ENCODE measurements around the gene ADAM11. TPM values are rescaled to one million over a fixed set of nuclear protein-coding genes. Genes with fewer than 3 reads are reported as not detected.

Gene ADAM11
- total RNA-seq, 1 donor from 2014 or later, result 0.62 TPM

DNA sequence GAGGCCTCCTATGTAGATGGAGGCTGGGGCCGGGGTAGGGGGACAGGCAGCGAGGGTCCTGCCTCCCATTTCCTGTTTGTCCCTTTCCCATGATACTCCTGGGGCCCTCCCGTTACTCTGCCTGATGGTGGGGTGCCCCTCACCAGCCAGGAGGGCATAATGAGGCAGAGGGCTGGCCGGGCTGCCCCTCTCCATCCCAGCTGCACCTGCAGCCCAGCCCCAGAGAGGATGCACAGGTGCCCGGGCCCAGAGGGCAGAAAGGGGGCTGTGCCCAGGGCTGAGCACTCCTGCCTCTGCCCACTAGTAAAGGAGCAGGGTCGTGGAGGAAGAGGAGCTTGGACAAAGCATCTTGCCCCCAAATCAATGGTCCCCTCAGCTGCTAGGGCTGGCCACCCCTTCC lies 10.4 kb downstream of the ADAM11 start:
- TF ChIP-seq, protein P1, sequence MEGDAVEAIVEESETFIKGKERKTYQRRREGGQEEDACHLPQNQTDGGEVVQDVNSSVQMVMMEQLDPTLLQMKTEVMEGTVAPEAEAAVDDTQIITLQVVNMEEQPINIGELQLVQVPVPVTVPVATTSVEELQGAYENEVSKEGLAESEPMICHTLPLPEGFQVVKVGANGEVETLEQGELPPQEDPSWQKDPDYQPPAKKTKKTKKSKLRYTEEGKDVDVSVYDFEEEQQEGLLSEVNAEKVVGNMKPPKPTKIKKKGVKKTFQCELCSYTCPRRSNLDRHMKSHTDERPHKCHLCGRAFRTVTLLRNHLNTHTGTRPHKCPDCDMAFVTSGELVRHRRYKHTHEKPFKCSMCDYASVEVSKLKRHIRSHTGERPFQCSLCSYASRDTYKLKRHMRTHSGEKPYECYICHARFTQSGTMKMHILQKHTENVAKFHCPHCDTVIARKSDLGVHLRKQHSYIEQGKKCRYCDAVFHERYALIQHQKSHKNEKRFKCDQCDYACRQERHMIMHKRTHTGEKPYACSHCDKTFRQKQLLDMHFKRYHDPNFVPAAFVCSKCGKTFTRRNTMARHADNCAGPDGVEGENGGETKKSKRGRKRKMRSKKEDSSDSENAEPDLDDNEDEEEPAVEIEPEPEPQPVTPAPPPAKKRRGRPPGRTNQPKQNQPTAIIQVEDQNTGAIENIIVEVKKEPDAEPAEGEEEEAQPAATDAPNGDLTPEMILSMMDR (IDR thresholded peaks at IDR 0.05; ENCODE audit: unreplicated experiment), result no peak
- Mint-ChIP-seq H3K9me3 (ENCODE audit: unreplicated experiment) (no peaks in the 10 kb centered on the region), H3K27ac (ENCODE audit: unreplicated experiment) (no peak overlapping the region), H3K4me3 (ENCODE audit: unreplicated experiment) (no peak overlapping the region), H3K4me1 (ENCODE audit: unreplicated experiment) (no peaks in the 10 kb centered on the region), H3K27me3 (ENCODE audit: unreplicated experiment) (peaks cover 10% of the 10 kb centered on the region), H3K36me3 (ENCODE audit: low read depth, unreplicated experiment) (no peaks in the 10 kb centered on the region)
- DNase-seq (ENCODE audit: low spot score), result no peak

DNA sequence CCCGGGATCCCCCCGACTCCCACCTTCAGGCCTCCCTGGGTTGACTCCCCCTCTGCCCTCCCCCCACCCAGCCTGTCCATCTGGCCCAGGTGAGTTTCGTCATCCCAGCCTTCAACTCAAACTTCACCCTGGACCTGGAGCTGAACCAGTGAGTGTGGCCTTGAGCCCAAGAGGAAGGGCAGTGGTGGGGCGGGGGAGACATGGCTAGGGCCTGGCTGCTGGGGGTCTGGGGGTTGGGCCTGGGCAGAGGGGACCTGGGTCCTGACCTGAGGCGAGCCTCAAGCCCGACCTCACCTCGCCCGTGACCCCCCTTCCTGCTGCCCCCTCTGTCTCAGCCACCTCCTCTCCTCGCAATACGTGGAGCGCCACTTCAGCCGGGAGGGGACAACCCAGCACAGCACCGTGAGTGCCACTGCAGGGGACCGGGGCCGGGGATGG lies 10.9 kb downstream of the ADAM11 start:
- Mint-ChIP-seq H3K27me3 (ENCODE audit: unreplicated experiment) (peaks cover 10% of the 10 kb centered on the region), H3K4me3 (ENCODE audit: unreplicated experiment) (no peak overlapping the region), H3K9me3 (ENCODE audit: unreplicated experiment) (no peaks in the 10 kb centered on the region), H3K4me1 (ENCODE audit: unreplicated experiment) (no peaks in the 10 kb centered on the region), H3K36me3 (ENCODE audit: low read depth, unreplicated experiment) (no peaks in the 10 kb centered on the region), H3K27ac (ENCODE audit: unreplicated experiment) (no peak overlapping the region)
- no peak for DNase-seq (ENCODE audit: low spot score)
- TF ChIP-seq, protein P1 (IDR thresholded peaks at IDR 0.05; ENCODE audit: unreplicated experiment), result no peak

DNA sequence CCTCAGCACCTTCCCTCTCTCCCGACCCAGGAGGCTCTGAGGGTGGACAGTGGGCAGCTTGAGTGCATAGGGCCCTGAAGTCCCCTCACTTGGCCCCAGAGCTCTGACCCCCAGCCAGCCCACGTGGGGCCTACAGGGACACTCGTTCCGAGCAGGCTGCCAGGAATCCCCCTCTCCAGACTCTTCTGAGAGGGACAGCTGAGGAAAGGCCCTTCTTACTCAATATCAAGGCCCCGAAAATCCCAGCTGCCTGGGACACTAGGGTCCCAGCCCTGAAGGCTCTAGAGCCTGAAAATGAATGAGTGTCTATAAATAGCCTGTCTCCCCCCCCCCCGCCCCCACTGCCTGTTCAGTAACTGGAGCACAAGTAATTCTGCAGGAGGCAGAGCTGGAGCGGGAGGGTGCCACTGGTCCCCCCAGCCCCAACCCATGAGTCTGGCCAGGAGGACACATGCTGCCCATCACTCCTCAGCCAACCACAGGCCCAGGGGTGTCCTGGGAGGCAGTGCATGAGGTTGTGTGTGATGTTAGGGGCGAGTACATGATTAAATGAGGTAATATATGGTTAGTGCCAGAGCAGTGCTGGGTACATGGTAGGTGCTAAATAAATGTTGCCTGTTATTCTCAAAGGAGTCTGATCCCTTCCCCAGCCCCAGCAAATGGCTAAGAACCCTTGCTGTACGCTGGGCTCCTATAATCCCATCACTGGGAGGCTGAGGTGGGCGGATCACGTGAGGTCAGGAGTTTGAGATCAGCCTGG lies 11.6 kb downstream of the ADAM11 start:
- Mint-ChIP-seq H3K27me3 (ENCODE audit: unreplicated experiment) (peaks cover 10% of the 10 kb centered on the region), H3K36me3 (ENCODE audit: low read depth, unreplicated experiment) (no peaks in the 10 kb centered on the region), H3K27ac (ENCODE audit: unreplicated experiment) (no peak overlapping the region), H3K4me3 (ENCODE audit: unreplicated experiment) (no peak overlapping the region), H3K4me1 (ENCODE audit: unreplicated experiment) (no peaks in the 10 kb centered on the region), H3K9me3 (ENCODE audit: unreplicated experiment) (no peaks in the 10 kb centered on the region)
- TF ChIP-seq, protein P1 (IDR thresholded peaks at IDR 0.05; ENCODE audit: unreplicated experiment), result no peak
- no peak for DNase-seq (ENCODE audit: low spot score)

DNA sequence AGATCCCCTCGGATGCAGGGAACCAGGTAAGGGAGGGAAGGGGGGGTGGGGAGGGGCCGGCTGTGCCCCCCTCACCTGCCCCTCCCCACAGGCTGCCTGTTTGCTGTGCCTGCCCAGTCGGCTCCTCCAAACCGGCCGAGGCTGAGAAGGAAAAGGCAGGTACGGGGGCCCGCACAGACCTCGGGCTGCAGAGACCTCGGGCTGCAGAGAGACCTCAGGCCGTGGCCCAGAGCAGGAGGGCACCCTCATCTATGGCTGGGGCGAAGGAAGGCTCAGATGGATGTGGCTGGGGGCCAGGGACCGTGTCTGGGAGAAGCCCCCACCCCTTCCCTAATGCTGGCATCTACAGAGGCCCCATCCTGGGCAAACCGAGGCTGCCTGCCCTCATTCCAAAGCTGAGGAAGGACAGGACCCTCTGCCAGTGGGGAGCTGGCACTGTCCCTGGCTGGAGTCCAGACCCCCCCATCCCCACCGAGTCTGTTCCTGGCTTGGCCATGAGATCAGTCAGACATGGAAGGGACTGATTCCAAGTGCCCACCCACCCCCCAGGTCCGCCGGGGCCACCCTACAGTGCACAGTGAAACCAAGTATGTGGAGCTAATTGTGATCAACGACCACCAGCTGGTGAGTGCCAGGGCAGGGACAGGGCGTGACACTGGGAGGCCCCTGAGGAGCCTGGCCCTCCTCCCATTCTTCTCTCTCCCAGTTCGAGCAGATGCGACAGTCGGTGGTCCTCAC lies 13.7 kb downstream of the ADAM11 start:
- Mint-ChIP-seq H3K4me3 (ENCODE audit: unreplicated experiment) (no peak overlapping the region), H3K27ac (ENCODE audit: unreplicated experiment) (no peak overlapping the region), H3K4me1 (ENCODE audit: unreplicated experiment) (no peaks in the 10 kb centered on the region), H3K27me3 (ENCODE audit: unreplicated experiment) (peaks cover 16% of the 10 kb centered on the region), H3K36me3 (ENCODE audit: low read depth, unreplicated experiment) (no peaks in the 10 kb centered on the region), H3K9me3 (ENCODE audit: unreplicated experiment) (no peaks in the 10 kb centered on the region)
- TF ChIP-seq, protein P1 (IDR thresholded peaks at IDR 0.05; ENCODE audit: unreplicated experiment), result no peak
- DNase-seq (ENCODE audit: low spot score), result no peak

DNA sequence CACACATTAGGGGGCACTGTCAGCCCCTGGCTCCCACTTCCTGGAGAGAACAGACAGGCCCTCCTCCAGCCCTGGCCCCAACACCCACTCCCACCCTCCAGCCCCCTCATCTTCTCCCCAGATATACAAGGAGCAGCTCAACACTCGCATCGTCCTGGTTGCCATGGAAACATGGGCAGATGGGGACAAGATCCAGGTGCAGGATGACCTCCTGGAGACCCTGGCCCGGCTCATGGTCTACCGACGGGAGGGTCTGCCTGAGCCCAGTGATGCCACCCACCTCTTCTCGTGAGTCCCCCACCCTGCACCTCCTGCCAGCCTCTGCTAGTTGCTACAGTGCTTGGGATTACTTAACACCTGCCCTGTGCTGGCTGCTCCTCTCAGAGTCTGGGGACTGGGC lies 14.4 kb downstream of the ADAM11 start:
- no peak for DNase-seq (ENCODE audit: low spot score)
- TF ChIP-seq, protein P1 (IDR thresholded peaks at IDR 0.05; ENCODE audit: unreplicated experiment), result no peak
- H3K36me3 Mint-ChIP-seq (ENCODE audit: low read depth, unreplicated experiment), result no peaks in the 10 kb centered on the region
- H3K27ac Mint-ChIP-seq (ENCODE audit: unreplicated experiment), result no peak overlapping the region
- no peak overlapping the region for H3K4me3 Mint-ChIP-seq (ENCODE audit: unreplicated experiment)
- H3K9me3 Mint-ChIP-seq (ENCODE audit: unreplicated experiment), result no peaks in the 10 kb centered on the region
- no peaks in the 10 kb centered on the region for H3K4me1 Mint-ChIP-seq (ENCODE audit: unreplicated experiment)
- peaks cover 16% of the 10 kb centered on the region for H3K27me3 Mint-ChIP-seq (ENCODE audit: unreplicated experiment)

All from endothelial cell (in vitro differentiated cells).